ENCODE results near the gene PPID. TPM values are rescaled to one million over a fixed set of nuclear protein-coding genes. Genes with fewer than 3 reads are reported as not detected.
"Not testable (repeated sequence)": the region's sequence is repeated elsewhere in the genome, so short reads cannot be mapped to it uniquely, and the experiment has no call there.

PPID gene
- total RNA-seq, 1 donor from 2014 or later, result 19.0 TPM

DNA sequence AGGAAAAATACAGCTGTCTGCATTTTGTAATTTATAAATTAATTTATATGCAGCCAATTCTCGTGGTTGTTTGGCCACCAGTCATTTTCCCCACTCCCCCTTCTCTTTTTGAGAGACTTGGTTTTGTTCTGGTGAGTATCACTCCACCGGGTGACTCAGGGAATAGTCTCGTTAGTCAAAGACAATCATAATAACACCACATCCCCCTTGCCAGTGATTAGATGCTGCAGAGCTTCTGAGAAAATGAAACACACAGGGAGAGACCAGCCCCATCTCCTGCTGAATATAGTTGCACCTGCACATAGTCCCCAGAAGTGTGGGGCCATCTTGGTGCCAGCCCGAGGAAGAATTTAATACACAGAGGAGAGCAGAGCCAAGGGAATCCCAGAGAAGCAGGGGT lies 37.7 kb upstream of the PPID start:
- H3K27me3 Mint-ChIP-seq (ENCODE audit: unreplicated experiment), result peaks cover 8% of the 10 kb centered on the region
- no peak overlapping the region for H3K4me3 Mint-ChIP-seq (ENCODE audit: unreplicated experiment)
- peaks cover 10% of the 10 kb centered on the region for H3K9me3 Mint-ChIP-seq (ENCODE audit: unreplicated experiment)
- H3K27ac Mint-ChIP-seq (ENCODE audit: unreplicated experiment), result no peak overlapping the region
- H3K36me3 Mint-ChIP-seq (ENCODE audit: unreplicated experiment), result no peaks in the 10 kb centered on the region
- no peak for DNase-seq (ENCODE audit: extremely low spot score, unreplicated experiment)
- no peaks in the 10 kb centered on the region for H3K4me1 Mint-ChIP-seq (ENCODE audit: unreplicated experiment)
- TF ChIP-seq, protein P1, sequence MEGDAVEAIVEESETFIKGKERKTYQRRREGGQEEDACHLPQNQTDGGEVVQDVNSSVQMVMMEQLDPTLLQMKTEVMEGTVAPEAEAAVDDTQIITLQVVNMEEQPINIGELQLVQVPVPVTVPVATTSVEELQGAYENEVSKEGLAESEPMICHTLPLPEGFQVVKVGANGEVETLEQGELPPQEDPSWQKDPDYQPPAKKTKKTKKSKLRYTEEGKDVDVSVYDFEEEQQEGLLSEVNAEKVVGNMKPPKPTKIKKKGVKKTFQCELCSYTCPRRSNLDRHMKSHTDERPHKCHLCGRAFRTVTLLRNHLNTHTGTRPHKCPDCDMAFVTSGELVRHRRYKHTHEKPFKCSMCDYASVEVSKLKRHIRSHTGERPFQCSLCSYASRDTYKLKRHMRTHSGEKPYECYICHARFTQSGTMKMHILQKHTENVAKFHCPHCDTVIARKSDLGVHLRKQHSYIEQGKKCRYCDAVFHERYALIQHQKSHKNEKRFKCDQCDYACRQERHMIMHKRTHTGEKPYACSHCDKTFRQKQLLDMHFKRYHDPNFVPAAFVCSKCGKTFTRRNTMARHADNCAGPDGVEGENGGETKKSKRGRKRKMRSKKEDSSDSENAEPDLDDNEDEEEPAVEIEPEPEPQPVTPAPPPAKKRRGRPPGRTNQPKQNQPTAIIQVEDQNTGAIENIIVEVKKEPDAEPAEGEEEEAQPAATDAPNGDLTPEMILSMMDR (IDR thresholded peaks at IDR 0.05), result no peak

DNA sequence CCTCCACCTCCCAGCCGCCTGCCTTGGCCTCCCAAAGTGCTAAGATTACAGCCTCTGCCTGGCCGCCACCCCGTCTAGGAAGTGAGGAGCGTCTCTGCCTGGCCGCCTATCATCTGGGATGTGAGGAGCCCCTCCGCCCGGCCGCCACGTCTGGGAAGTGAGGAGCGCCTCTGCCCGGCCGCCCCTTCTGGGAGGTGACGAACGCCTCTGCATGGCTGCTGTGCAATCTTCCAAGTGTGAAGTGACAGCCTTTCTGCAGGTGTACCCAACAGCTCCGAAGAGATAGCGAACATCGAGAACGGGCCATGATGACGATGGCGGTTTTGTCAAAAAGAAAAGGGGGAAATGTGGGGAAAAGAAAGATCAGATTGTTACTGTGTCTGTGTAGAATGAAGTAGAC lies 36.3 kb upstream of the PPID start:
- not testable (repeated sequence) for H3K27me3 Mint-ChIP-seq (ENCODE audit: unreplicated experiment); H3K27ac Mint-ChIP-seq (ENCODE audit: unreplicated experiment); DNase-seq (ENCODE audit: extremely low spot score, unreplicated experiment); H3K36me3 Mint-ChIP-seq (ENCODE audit: unreplicated experiment); H3K4me1 Mint-ChIP-seq (ENCODE audit: unreplicated experiment); H3K4me3 Mint-ChIP-seq (ENCODE audit: unreplicated experiment)
- H3K9me3 Mint-ChIP-seq (ENCODE audit: unreplicated experiment), result peaks cover 10% of the 10 kb centered on the region

DNA sequence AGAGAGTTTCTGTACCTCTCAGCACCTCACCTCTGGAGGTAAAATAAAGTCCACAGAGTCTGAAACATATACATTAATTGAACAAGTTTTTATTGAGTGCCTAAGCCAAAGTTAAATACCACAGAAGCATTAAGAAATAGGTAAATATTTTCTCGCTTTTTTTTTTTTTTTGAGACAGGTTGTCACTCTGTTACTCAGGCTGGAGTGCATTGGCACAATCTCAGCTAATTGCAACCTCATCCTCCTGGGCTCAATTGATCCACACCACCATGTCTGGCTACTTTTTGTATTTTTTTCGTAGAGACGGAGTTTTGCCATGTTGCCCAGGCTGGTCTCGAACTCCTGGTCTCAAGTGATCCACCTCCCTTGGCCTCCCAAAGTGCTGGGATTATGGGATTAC lies 35.5 kb upstream of the PPID start:
- Mint-ChIP-seq H3K36me3 (ENCODE audit: unreplicated experiment) (no peaks in the 10 kb centered on the region), H3K9me3 (ENCODE audit: unreplicated experiment) (peaks cover 10% of the 10 kb centered on the region), H3K4me1 (ENCODE audit: unreplicated experiment) (no peaks in the 10 kb centered on the region), H3K27me3 (ENCODE audit: unreplicated experiment) (peaks cover 8% of the 10 kb centered on the region), H3K27ac (ENCODE audit: unreplicated experiment) (no peak overlapping the region), H3K4me3 (ENCODE audit: unreplicated experiment) (no peak overlapping the region)
- DNase-seq (ENCODE audit: extremely low spot score, unreplicated experiment), result no peak
- TF ChIP-seq, protein P1 (IDR thresholded peaks at IDR 0.05), result no peak

DNA sequence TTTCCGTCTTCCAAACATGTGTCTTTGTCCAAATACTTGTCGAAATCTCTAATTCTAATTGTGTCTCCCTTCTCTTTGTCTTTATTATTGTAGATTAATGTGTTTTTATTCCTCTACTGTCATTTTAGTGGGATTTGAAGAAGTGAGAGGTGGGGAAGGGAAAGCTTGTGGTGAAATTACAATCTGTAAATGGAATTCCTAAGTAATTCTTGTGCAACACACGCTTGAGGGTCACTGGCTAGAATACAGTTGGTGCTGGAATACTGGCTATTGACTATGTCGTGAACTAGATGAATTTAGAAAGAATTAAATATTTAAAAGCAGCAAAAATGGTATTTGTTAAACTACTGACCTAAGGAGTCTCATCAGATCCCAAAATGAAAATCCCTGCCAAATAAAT lies 34.9 kb upstream of the PPID start:
- no peak for DNase-seq (ENCODE audit: extremely low spot score, unreplicated experiment)

DNA sequence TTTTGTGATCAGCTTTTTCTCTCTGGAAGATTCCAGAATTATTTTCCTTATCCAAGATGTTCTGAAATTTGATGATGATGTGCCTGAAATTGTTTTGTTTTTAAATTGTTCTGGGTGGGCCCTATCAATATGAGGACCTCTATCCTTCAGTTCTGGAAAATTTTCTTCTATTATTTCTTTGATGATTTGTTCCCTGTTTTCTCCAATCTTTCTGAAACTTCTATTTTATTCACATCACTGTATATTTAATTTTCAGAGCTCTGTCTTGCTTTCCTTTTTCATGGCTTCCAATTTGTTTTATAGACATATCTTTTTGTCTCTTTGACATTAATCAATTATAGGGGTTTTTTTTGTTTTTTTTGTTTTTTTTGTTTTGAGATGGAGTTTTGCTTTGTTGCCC lies 33.4 kb upstream of the PPID start:
- no peaks in the 10 kb centered on the region for H3K36me3 Mint-ChIP-seq (ENCODE audit: unreplicated experiment)
- TF ChIP-seq, protein P1 (IDR thresholded peaks at IDR 0.05), result no peak
- no peak overlapping the region for H3K27ac Mint-ChIP-seq (ENCODE audit: unreplicated experiment)
- peaks cover 10% of the 10 kb centered on the region for H3K9me3 Mint-ChIP-seq (ENCODE audit: unreplicated experiment)
- peaks cover 3% of the 10 kb centered on the region for H3K27me3 Mint-ChIP-seq (ENCODE audit: unreplicated experiment)
- H3K4me3 Mint-ChIP-seq (ENCODE audit: unreplicated experiment), result no peak overlapping the region
- DNase-seq (ENCODE audit: extremely low spot score, unreplicated experiment), result no peak
- no peaks in the 10 kb centered on the region for H3K4me1 Mint-ChIP-seq (ENCODE audit: unreplicated experiment)

More for the DNA sequence above, 34.9 kb upstream of the PPID start:
- Mint-ChIP-seq H3K4me3 (ENCODE audit: unreplicated experiment) (no peak overlapping the region), H3K4me1 (ENCODE audit: unreplicated experiment) (no peaks in the 10 kb centered on the region), H3K36me3 (ENCODE audit: unreplicated experiment) (no peaks in the 10 kb centered on the region), H3K27me3 (ENCODE audit: unreplicated experiment) (peaks cover 8% of the 10 kb centered on the region), H3K27ac (ENCODE audit: unreplicated experiment) (no peak overlapping the region), H3K9me3 (ENCODE audit: unreplicated experiment) (peaks cover 10% of the 10 kb centered on the region)
- TF ChIP-seq, protein P1 (IDR thresholded peaks at IDR 0.05), result no peak

DNA sequence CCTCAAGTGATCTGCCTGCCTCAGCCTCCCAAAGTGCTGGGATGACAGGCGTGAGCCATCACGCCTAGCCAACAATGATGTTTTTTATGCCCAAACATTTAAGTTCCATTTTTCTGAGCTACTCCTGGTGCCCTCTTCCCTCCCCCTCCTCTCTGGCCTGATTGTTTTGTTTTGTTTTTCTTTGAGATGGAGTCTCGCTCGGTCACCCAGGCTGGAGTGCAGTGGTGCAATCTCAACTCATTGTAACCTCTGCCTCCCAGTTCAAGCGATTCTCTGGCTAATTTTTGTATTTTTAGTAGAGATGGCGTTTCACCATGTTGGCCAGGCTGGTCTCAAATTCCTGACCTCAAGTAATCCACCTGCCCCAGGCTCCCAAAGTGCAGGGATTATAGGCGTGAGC lies 32.6 kb upstream of the PPID start:
- not testable (repeated sequence) for H3K27ac Mint-ChIP-seq (ENCODE audit: unreplicated experiment); H3K4me3 Mint-ChIP-seq (ENCODE audit: unreplicated experiment); H3K36me3 Mint-ChIP-seq (ENCODE audit: unreplicated experiment); H3K27me3 Mint-ChIP-seq (ENCODE audit: unreplicated experiment); DNase-seq (ENCODE audit: extremely low spot score, unreplicated experiment); H3K4me1 Mint-ChIP-seq (ENCODE audit: unreplicated experiment)
- H3K9me3 Mint-ChIP-seq (ENCODE audit: unreplicated experiment), result peaks cover 10% of the 10 kb centered on the region
